ENCODE results near the gene ORAI1. TPM values are rescaled to one million over a fixed set of nuclear protein-coding genes. Genes with fewer than 3 reads are reported as not detected.
"Not testable (repeated sequence)": the region's sequence is repeated elsewhere in the genome, so short reads cannot be mapped to it uniquely, and the experiment has no call there.

Gene ORAI1
- total RNA-seq, 1 experiment from 2014 or later: 16.9 TPM

- in situ Hi-C loops (cut with HindIII; ENCODE audit: low pct_unique_long_range_greater_than_20kb, low sequenced_read_pairs); DNase-seq (ENCODE audit: low read depth, low spot score): not testable (repeated sequence)
These were observed 7.5 kb downstream of the ORAI1 start for GRCh38 chr12:121633833-121634196.

GRCh38 chr12:121634836-121635235 is 8.5 kb downstream of the ORAI1 start:
- DNase-seq (ENCODE audit: low read depth, low spot score): no peak
- in situ Hi-C loops (cut with HindIII; ENCODE audit: low pct_unique_long_range_greater_than_20kb, low sequenced_read_pairs): no loop called here

- no peak for DNase-seq (ENCODE audit: low read depth, low spot score)
- in situ Hi-C loops (cut with HindIII; ENCODE audit: low pct_unique_long_range_greater_than_20kb, low sequenced_read_pairs): no loop called here
These were observed 11.0 kb downstream of the ORAI1 start for GRCh38 chr12:121637231-121637914.

GRCh38 chr12:121638298-121639202 is 12.2 kb downstream of the ORAI1 start:
- no peak for DNase-seq (ENCODE audit: low read depth, low spot score)
- in situ Hi-C loops (cut with HindIII; ENCODE audit: low pct_unique_long_range_greater_than_20kb, low sequenced_read_pairs): no loop called here

DNA sequence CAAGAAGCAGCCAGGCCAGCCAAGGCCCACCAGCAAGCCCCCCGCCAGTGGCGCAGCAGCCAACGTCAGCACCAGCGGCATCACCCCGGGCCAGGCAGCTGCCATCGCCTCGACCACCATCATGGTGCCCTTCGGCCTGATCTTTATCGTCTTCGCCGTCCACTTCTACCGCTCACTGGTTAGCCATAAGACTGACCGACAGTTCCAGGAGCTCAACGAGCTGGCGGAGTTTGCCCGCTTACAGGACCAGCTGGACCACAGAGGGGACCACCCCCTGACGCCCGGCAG is 15.0 kb downstream of the ORAI1 start:
- DNase-seq (ENCODE audit: low read depth, low spot score): no peak
- in situ Hi-C loops (cut with HindIII; ENCODE audit: low pct_unique_long_range_greater_than_20kb, low sequenced_read_pairs): no loop called here

DNA sequence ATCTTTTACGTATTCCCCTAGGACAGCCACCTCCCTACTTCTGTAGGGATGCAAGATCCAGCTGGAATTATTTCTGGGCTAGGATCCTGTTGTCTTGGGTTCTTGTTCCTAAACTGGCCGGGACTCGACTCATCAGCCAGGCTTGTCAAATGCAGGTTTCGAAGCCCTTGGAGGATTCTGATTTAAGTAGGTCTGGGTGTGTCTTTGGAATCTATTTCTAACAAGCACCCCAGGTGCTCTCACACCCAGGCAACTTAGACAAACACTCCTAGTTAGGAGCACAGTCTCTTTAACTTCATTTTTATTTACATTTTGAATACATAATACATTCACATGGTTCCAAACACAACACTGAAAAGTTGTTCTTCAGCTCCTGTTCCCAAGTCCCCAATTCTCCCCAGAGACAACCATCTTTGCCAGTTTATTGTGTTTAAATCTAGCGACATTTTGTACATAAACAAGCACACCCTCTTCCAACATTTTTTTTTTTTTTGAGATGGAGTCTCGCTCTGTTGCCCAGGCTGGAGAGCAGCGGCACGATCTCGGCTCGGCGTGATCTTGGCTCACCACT is 22.2 kb downstream of the ORAI1 start:
- in situ Hi-C loops (cut with HindIII; ENCODE audit: low pct_unique_long_range_greater_than_20kb, low sequenced_read_pairs): no loop called here

GRCh38 chr12:121649322-121649721 is 23.0 kb downstream of the ORAI1 start:
- in situ Hi-C loops (cut with HindIII; ENCODE audit: low pct_unique_long_range_greater_than_20kb, low sequenced_read_pairs): no loop called here
- no peak for DNase-seq (ENCODE audit: low read depth, low spot score)

More for the DNA sequence above, 22.2 kb downstream of the ORAI1 start:
- no peak for DNase-seq (ENCODE audit: low read depth, low spot score)

- no peak for DNase-seq (ENCODE audit: low read depth, low spot score)
These were observed 23.6 kb downstream of the ORAI1 start for GRCh38 chr12:121649819-121650353.

GRCh38 chr12:121651320-121651719 is 25.0 kb downstream of the ORAI1 start:
- in situ Hi-C loops (cut with HindIII; ENCODE audit: low pct_unique_long_range_greater_than_20kb, low sequenced_read_pairs): no loop called here
- DNase-seq (ENCODE audit: low read depth, low spot score): no peak

More at GRCh38 chr12:121649819-121650353, 23.6 kb downstream of the ORAI1 start:
- in situ Hi-C loops (cut with HindIII; ENCODE audit: low pct_unique_long_range_greater_than_20kb, low sequenced_read_pairs): no loop called here

DNA sequence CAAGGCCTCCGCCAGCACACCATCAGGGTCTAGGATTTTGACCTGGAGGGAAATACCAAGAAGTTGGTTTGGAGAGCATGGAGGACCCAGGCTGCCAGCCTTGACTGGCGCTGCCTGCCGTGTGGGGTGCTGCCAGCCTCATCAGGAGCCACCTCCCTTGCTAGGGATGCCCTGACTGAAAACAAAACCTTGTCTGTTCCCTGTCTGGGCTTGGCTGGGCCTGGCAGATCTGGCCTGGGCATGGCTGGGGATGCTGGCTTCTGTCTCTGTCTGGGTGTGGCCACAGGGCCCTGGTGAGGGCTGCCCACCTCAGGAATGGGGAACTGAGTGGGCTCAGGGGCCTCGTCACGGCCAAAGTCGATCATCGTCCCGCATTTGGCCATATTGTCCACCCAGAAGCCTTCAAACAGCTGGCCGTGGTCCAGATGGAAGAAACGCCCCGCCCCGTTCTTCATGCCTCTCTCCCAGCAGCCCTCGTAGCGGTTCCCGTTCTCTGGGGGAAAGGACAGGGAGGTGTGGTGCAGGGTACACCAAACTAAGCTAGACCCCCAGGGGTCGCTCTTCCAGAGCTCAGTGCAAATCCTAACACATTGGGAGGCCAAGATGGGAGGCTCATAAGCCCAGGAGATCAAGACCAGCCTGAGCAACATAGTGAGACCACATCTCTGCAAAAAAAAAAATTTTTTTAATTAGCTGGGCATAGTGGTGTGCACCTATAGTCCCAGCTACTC is 26.6 kb downstream of the ORAI1 start:
- in situ Hi-C loops (cut with HindIII; ENCODE audit: low pct_unique_long_range_greater_than_20kb, low sequenced_read_pairs): no loop called here
- no peak for DNase-seq (ENCODE audit: low read depth, low spot score)

GRCh38 chr12:121653999-121654398 is 27.7 kb downstream of the ORAI1 start:
- in situ Hi-C loops (cut with HindIII; ENCODE audit: low pct_unique_long_range_greater_than_20kb, low sequenced_read_pairs): no loop called here
- no peak for DNase-seq (ENCODE audit: low read depth, low spot score)

DNA sequence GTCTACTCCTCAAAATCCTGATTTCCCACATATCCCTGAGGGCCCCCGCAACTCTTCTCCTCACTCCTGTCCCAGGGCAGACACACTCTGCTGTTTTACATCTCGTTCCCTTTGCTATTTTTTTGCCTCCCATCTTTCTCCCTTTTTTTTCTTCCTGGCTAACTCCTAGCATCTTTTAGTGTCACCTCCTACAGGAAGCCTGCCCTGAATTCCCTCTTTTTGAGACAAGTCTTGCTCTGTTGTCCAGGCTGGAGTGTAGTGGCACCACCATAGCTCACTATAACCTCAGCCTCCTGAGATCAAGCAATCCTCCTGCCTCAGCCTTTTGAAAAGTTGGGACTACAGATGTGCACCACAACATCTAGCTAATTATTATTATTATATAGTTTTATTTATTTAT is 29.8 kb downstream of the ORAI1 start:
- in situ Hi-C loops (cut with HindIII; ENCODE audit: low pct_unique_long_range_greater_than_20kb, low sequenced_read_pairs): no loop called here
- no peak for DNase-seq (ENCODE audit: low read depth, low spot score)

GRCh38 chr12:121657305-121658008 is 31.1 kb downstream of the ORAI1 start:
- in situ Hi-C loops (cut with HindIII; ENCODE audit: low pct_unique_long_range_greater_than_20kb, low sequenced_read_pairs): no loop called here
- no peak for DNase-seq (ENCODE audit: low read depth, low spot score)

DNA sequence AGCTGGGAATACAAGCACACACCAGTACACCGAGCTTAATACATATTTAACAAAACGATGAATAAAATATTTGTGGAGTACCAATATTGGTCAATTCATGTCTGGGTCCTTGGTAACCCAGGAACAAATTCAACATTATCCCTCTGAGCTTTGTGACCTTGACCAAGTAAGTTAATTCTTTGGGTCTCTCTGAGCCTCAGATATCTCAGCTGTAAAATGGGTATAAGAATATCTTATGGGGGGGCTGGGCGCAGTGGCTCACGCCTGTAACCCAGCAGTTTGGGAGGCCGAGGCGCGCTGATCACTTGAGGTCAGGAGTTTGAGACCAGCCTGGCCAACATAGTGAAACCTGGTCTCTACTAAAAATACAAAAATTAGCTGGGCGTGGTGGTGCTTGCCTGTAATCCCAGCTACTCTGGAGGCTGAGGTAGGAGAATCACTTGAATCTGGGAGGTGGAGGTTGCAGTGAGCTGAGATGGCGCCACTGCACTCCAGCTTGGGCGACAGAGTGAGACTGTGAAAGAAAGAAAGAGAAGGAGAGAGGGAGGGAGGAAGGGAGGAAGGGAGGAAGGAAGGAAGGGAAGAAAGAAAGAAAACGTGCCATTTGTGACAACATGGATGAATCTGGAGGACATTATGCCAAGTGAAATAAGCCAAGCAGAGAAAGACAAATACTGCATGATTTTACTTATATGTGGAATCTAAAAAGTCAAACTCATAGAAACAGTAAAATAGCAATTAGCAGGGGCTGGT is 35.2 kb downstream of the ORAI1 start:
- DNase-seq (ENCODE audit: low read depth, low spot score); in situ Hi-C loops (cut with HindIII; ENCODE audit: low pct_unique_long_range_greater_than_20kb, low sequenced_read_pairs): not testable (repeated sequence)

DNA sequence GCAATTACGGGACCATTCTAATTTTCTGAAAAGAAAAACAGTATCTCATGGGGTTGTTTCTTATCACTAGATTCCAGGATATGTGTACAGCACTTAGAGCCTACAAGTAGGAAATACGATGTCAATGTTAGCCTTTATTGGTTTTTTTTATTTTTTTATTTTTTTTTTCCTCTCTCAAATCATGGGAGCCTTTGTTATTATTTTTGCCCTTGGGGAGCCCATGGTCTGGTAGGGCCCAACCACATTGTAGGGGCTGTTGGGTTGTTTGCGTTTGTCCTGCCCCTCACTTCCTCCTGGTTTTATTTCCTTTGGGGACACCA is 37.2 kb downstream of the ORAI1 start:
- in situ Hi-C loops (cut with HindIII; ENCODE audit: low pct_unique_long_range_greater_than_20kb, low sequenced_read_pairs): no loop called here
- DNase-seq (ENCODE audit: low read depth, low spot score): no peak

- DNase-seq (ENCODE audit: low read depth, low spot score); in situ Hi-C loops (cut with HindIII; ENCODE audit: low pct_unique_long_range_greater_than_20kb, low sequenced_read_pairs): not testable (repeated sequence)
These were observed 40.5 kb downstream of the ORAI1 start for GRCh38 chr12:121666829-121667228.

Measured in SK-MEL-5 (cell line).